Mesendoderm (in vitro differentiated cells): ENCODE measurements around the gene KCND2.

ENCODE experiments used
- DNase-seq: peaks from one replicate; pipeline ENCODE4 v3.0.0; 2013
- H2AK5ac ChIP-seq: 2 replicates; pipeline ENCODE4 v1.6.1; 2013; ENCODE audit warnings: low read length, inconsistent platforms
- H2BK120ac ChIP-seq: 2 replicates; pipeline ENCODE4 v1.6.1; 2013; ENCODE audit warnings: low read depth, mild to moderate bottlenecking, low read length, moderate library complexity, mixed read lengths
- H2BK15ac ChIP-seq: replicated peaks from 2 replicates; pipeline ENCODE4 v1.6.1; 2013; ENCODE audit warnings: low read depth, mild to moderate bottlenecking, moderate library complexity
- H2BK5ac ChIP-seq: 2 replicates; pipeline ENCODE4 v1.6.1; 2013; ENCODE audit warnings: low read length, inconsistent platforms
- H3K18ac ChIP-seq: 2 replicates; pipeline ENCODE4 v1.6.1; 2013; ENCODE audit warnings: mild to moderate bottlenecking, low read length, mixed read lengths
- H3K23ac ChIP-seq: one replicate; pipeline ENCODE4 v1.6.1; 2013; ENCODE audit warnings: low read length
- H3K27ac ChIP-seq: 2 replicates; pipeline ENCODE4 v1.5.1; 2013; ENCODE audit warnings: low read depth, mild to moderate bottlenecking, inconsistent platforms, low read length, moderate library complexity
- H3K27me3 ChIP-seq: 2 replicates; pipeline ENCODE4 v1.6.1; 2013; ENCODE audit warnings: low read length, control low read depth, mild to moderate bottlenecking, inconsistent platforms; ENCODE audit not compliant: insufficient read depth, poor library complexity
- H3K36me3 ChIP-seq: 2 replicates; pipeline ENCODE4 v1.6.1; 2013; ENCODE audit warnings: low read length, inconsistent platforms; ENCODE audit not compliant: control insufficient read depth, insufficient read depth
- H3K4ac ChIP-seq: one replicate; pipeline ENCODE4 v1.6.1; 2013; ENCODE audit warnings: low read depth, mild to moderate bottlenecking, low read length, moderate library complexity
- H3K4me1 ChIP-seq: 2 replicates; pipeline ENCODE4 v1.6.1; 2013; ENCODE audit warnings: low read depth, low read length, inconsistent platforms; ENCODE audit not compliant: control insufficient read depth
- H3K4me2 ChIP-seq: 2 replicates; pipeline ENCODE4 v1.6.1; 2013; ENCODE audit warnings: low read length
- H3K4me3 ChIP-seq: 2 replicates; pipeline ENCODE4 v1.5.1; 2013; ENCODE audit warnings: mild to moderate bottlenecking, low read length
- H3K56ac ChIP-seq: one replicate; pipeline ENCODE4 v1.6.1; 2013; ENCODE audit warnings: low read length
- H3K79me1 ChIP-seq: 2 replicates; pipeline ENCODE4 v1.6.1; 2013; ENCODE audit warnings: low read length, inconsistent platforms
- H3K79me2 ChIP-seq: 2 replicates; pipeline ENCODE4 v1.6.1; 2013; ENCODE audit warnings: mild to moderate bottlenecking, low read length; ENCODE audit not compliant: control insufficient read depth, insufficient read depth
- H3K9ac ChIP-seq: 2 replicates; pipeline ENCODE4 v1.6.1; 2013; ENCODE audit warnings: low read length, inconsistent platforms
- H4K5ac ChIP-seq: one replicate; pipeline ENCODE4 v1.6.1; 2013; ENCODE audit warnings: low read length
- H4K8ac ChIP-seq: one replicate; pipeline ENCODE4 v1.6.1; 2013; ENCODE audit warnings: low read depth, mild to moderate bottlenecking, control low read depth, low read length, moderate library complexity
- WGBS: extraction: QIAGEN DNeasy Blood & Tissue Kit; methylation state at CpG from one replicate; pipeline ENCODE4 v1.1.7; 2013; ENCODE audit warnings: low lambda C conversion rate, missing lambda C conversion rate; ENCODE audit not compliant: insufficient coverage; ENCODE audit errors: extremely low coverage; 5-methylcytosine and 5-hydroxymethylcytosine counted together

The KCND2 gene

GRCh38 chr7:120395526-120396019 is 122.6 kb downstream of the KCND2 start:
- Histone ChIP-seq H3K36me3 (no peaks in the 10 kb centered on the region), H2BK15ac (no peak overlapping the region), H3K79me2 (no peaks in the 10 kb centered on the region), H2BK120ac (no peak overlapping the region), H3K18ac (no peak overlapping the region), H3K27me3 (no peaks in the 10 kb centered on the region), H3K4me1 (no peaks in the 10 kb centered on the region), H3K4me2 (no peak overlapping the region), H3K9ac (no peak overlapping the region), H3K79me1 (no peaks in the 10 kb centered on the region), H3K4me3 (no peak overlapping the region), H2AK5ac (no peak overlapping the region), H3K23ac (no peak overlapping the region), H3K27ac (no peak overlapping the region), H3K4ac (no peak overlapping the region), H2BK5ac (no peak overlapping the region), H4K8ac (no peak overlapping the region), H4K5ac (no peak overlapping the region), H3K56ac (no peak overlapping the region)
- no CpG with 5 or more reads among the region's 3 CpGs for WGBS
- peak; percentile 68 for DNase-seq

DNA sequence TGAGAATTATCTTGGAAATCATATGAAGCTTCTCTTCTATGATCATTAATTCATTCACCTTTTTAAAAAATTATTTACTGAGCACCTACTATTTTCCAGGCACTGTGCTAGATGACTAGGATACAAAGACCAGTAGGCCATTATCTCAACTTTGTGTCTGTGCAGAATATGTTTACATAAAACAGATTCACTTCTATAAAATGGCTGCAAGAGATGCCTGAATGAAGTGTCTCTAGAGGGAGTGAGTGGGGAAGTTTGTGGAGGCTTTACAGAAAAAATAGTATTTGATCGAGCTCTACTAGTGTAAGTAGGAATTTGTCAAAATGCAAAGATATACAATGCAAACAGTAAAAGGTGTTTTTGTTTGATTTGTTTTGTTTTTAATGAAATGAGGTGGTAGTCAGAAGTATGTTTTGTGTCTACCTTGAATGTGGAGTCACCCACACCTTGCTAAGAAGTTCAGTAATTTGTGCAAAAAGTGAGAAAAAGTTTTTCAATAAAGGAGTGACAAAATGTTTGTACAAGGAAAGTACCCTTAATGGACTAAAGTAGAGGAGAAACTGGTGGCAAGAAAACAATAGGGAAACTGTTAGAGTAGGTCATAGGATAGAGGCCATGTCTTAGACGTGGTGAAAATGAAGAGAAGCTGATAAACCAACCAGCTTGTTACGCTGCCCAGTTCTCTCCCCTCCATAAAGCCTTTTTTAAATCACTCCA is 125.5 kb downstream of the KCND2 start:
- Histone ChIP-seq H2BK15ac (no peak overlapping the region), H4K5ac (no peak overlapping the region), H3K27ac (no peak overlapping the region), H3K79me1 (no peaks in the 10 kb centered on the region), H3K79me2 (no peaks in the 10 kb centered on the region), H3K4me3 (no peak overlapping the region), H2BK120ac (no peak overlapping the region), H3K27me3 (no peaks in the 10 kb centered on the region), H3K23ac (no peak overlapping the region), H2BK5ac (no peak overlapping the region), H3K56ac (no peak overlapping the region), H2AK5ac (no peak overlapping the region), H3K4ac (no peak overlapping the region), H3K18ac (no peak overlapping the region), H3K4me1 (no peaks in the 10 kb centered on the region), H4K8ac (no peak overlapping the region), H3K36me3 (no peaks in the 10 kb centered on the region), H3K4me2 (no peak overlapping the region), H3K9ac (no peak overlapping the region)
- no peak for DNase-seq
- 100% methylated on average over 1 of the region's 3 CpGs for WGBS

DNA sequence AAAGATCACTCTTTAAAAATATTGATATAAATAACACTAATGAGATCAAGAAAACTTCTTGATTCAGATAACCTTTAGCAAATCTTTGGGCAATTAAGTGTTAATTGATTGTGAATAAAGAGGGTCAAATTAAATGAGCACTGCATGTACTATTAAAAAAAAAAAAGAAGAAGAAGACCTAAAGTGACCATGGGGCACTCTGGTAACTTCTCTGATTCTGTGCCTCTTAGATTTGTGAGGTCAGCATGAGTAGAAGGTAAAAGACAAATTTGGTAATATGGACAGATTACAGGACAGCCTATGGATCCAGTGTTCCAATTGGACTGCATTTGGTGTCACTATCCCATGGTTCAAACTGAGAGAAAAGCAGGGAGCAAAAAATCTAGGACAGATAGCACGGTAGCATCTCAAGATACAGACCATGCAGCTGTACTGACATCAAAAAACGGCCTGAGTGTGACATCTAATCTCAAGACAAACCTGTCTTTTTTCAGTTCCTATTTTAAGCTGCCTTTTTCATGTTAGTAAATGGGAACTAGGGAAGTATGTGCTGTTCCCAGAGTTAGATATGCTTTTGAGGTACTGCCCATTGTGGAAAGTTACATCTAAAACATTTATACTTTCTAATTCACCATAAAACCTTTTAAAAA is 128.0 kb downstream of the KCND2 start:
- Histone ChIP-seq H3K4me3 (no peak overlapping the region), H3K9ac (no peak overlapping the region), H3K79me2 (no peaks in the 10 kb centered on the region), H4K8ac (no peak overlapping the region), H2BK120ac (no peak overlapping the region), H3K23ac (no peak overlapping the region), H3K18ac (no peak overlapping the region), H2BK5ac (no peak overlapping the region), H3K56ac (no peak overlapping the region), H3K27ac (no peak overlapping the region), H4K5ac (no peak overlapping the region), H3K27me3 (no peaks in the 10 kb centered on the region), H3K4me2 (no peak overlapping the region), H3K4ac (no peak overlapping the region), H3K36me3 (no peaks in the 10 kb centered on the region), H3K79me1 (no peaks in the 10 kb centered on the region), H2BK15ac (no peak overlapping the region), H3K4me1 (no peaks in the 10 kb centered on the region), H2AK5ac (no peak overlapping the region)
- no CpG with 5 or more reads among the region's 2 CpGs for WGBS
- no peak for DNase-seq

- Histone ChIP-seq H3K18ac (no peak overlapping the region), H4K5ac (no peak overlapping the region), H3K79me1 (no peaks in the 10 kb centered on the region), H2BK120ac (no peak overlapping the region), H3K23ac (no peak overlapping the region), H3K36me3 (no peaks in the 10 kb centered on the region), H3K79me2 (no peaks in the 10 kb centered on the region), H2BK15ac (no peak overlapping the region), H3K56ac (no peak overlapping the region), H4K8ac (no peak overlapping the region), H2BK5ac (no peak overlapping the region), H3K4me2 (no peak overlapping the region), H3K27ac (no peak overlapping the region), H3K4me1 (no peaks in the 10 kb centered on the region), H3K4me3 (no peak overlapping the region), H2AK5ac (no peak overlapping the region), H3K9ac (no peak overlapping the region), H3K4ac (no peak overlapping the region), H3K27me3 (no peaks in the 10 kb centered on the region)
- no peak for DNase-seq
- no CpG with 5 or more reads among the region's 4 CpGs for WGBS
Measured at GRCh38 chr7:120402079-120402767, 129.2 kb downstream of the KCND2 start.

DNA sequence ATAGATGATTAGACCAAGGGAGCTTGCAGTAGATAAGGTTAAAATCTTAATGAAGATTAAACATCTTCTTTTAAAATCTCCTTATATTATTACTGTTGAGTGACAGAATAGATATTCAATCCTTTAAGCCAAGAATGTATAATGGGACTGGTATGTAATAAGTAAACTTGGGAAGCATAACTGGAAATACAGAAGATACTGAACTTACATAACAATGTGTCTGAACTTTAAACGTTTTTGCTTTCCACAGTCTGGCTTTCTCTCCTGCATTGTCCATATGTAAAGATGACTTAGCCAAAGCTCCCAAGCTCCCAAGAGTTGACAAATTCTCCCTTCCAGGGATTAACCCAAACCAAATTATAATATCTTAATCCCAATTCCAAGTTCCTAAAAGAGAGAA is 129.8 kb downstream of the KCND2 start:
- H3K9ac ChIP-seq = no peak overlapping the region
- DNase-seq = no peak
- no CpG with 5 or more reads among the region's 1 CpG for WGBS

More for the DNA sequence above, 129.8 kb downstream of the KCND2 start:
- no peak overlapping the region for H3K4me2 ChIP-seq
- no peak overlapping the region for H3K56ac ChIP-seq
- no peak overlapping the region for H2BK5ac ChIP-seq
- H3K27ac ChIP-seq = no peak overlapping the region
- H3K4ac ChIP-seq = no peak overlapping the region
- no peaks in the 10 kb centered on the region for H3K79me1 ChIP-seq
- H4K8ac ChIP-seq = no peak overlapping the region
- no peak overlapping the region for H2BK120ac ChIP-seq
- H3K18ac ChIP-seq = no peak overlapping the region
- H4K5ac ChIP-seq = no peak overlapping the region
- H3K23ac ChIP-seq = no peak overlapping the region
- no peak overlapping the region for H3K4me3 ChIP-seq
- H2AK5ac ChIP-seq = no peak overlapping the region
- H2BK15ac ChIP-seq = no peak overlapping the region
- H3K79me2 ChIP-seq = no peaks in the 10 kb centered on the region
- H3K36me3 ChIP-seq = no peaks in the 10 kb centered on the region
- H3K4me1 ChIP-seq = no peaks in the 10 kb centered on the region
- no peaks in the 10 kb centered on the region for H3K27me3 ChIP-seq
